PC-9 (cell line): ENCODE results near the gene NLK.
"Not testable (repeated sequence)": the region's sequence is repeated elsewhere in the genome, so short reads cannot be mapped to it uniquely, and the experiment has no call there.

Experiments used
- EZH2 ChIP-seq: fragments of 200-600 bp; sonication (generic); IDR thresholded peaks from 2 replicates; pipeline ENCODE4 v1.8.0; 2017; ENCODE audit warnings: antibody characterized with exemption, low read depth
- TF ChIP-seq, protein P1 (sequence below): fragments of 200-600 bp; sonication (generic); conservative IDR thresholded peaks from 2 replicates; pipeline ENCODE4 v1.6.1; 2017; ENCODE audit warnings: mixed run types, antibody characterized with exemption, mild to moderate bottlenecking, moderate library complexity

DNA sequence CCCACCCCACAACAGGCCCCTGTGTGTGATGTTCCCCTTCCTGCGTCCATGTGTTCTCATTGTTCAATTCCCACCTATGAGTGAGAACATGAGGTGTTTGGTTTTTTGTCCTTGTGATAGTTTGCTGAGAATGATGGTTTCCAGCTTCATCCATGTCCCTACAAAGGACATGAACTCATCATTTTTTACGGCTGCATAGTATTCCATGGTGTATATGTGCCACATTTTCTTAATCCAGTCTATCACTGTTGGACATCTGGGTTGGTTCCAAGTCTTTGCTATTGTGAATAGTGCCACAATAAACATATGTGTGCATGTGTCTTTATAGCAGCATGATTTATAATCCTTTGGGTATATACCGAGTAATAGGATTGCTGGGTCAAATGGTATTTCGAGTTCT, 7.0 kb upstream of the NLK start:
- TF ChIP-seq, protein P1, sequence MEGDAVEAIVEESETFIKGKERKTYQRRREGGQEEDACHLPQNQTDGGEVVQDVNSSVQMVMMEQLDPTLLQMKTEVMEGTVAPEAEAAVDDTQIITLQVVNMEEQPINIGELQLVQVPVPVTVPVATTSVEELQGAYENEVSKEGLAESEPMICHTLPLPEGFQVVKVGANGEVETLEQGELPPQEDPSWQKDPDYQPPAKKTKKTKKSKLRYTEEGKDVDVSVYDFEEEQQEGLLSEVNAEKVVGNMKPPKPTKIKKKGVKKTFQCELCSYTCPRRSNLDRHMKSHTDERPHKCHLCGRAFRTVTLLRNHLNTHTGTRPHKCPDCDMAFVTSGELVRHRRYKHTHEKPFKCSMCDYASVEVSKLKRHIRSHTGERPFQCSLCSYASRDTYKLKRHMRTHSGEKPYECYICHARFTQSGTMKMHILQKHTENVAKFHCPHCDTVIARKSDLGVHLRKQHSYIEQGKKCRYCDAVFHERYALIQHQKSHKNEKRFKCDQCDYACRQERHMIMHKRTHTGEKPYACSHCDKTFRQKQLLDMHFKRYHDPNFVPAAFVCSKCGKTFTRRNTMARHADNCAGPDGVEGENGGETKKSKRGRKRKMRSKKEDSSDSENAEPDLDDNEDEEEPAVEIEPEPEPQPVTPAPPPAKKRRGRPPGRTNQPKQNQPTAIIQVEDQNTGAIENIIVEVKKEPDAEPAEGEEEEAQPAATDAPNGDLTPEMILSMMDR, result not testable (repeated sequence)
- not testable (repeated sequence) for TF ChIP-seq EZH2
